ENCODE results near the gene KRT81.
"Not testable (repeated sequence)": the region's sequence is repeated elsewhere in the genome, so short reads cannot be mapped to it uniquely, and the experiment has no call there.

KRT81 gene

GRCh38 chr12:52241205-52241842, 50.0 kb downstream of the KRT81 start:
- no peak for DNase-seq (ENCODE audit: low spot score)

- DNase-seq (ENCODE audit: low spot score): not testable (repeated sequence)
Measured at GRCh38 chr12:52240247-52240646, 51.1 kb downstream of the KRT81 start.

- DNase-seq (ENCODE audit: low spot score): no peak
Measured at GRCh38 chr12:52239767-52240166, 51.6 kb downstream of the KRT81 start.

GRCh38 chr12:52238916-52239646, 52.3 kb downstream of the KRT81 start:
- no peak for DNase-seq (ENCODE audit: low spot score)

- DNase-seq (ENCODE audit: low spot score): no peak
Measured at GRCh38 chr12:52238207-52238840, 53.0 kb downstream of the KRT81 start.

- DNase-seq (ENCODE audit: low spot score): no peak
Measured at GRCh38 chr12:52236386-52237050, 54.8 kb downstream of the KRT81 start.

Measured in pons (tissue), 1 donor.